H1 (cell line): ENCODE data around the gene C7orf57. TPM values are rescaled to one million over a fixed set of nuclear protein-coding genes. Genes with fewer than 3 reads are reported as not detected.

Source experiments
- CTCF ChIA-PET: fragments of 300-600 bp; sonication (Branson Sonifier 250); formaldehyde crosslinking; loops from one replicate; lab custom pipeline; 2021; ENCODE audit not compliant: partially characterized antibody; lab: Charles Lee
- POLR2A ChIA-PET: fragments of 300-600 bp; sonication (Branson Sonifier 250); formaldehyde crosslinking; loops from one replicate; lab custom pipeline; 2021; ENCODE audit warnings: inconsistent platforms; ENCODE audit not compliant: partially characterized antibody; lab: Charles Lee
- DNase-seq, 2 experiments: peaks; one replicate each; pipeline versions ENCODE4 v3.0.0 to v3.0.0-alpha.2; 2010 to 2022; ENCODE audit warnings: low spot score in 2 of 2, low read depth in 1 of 2, mixed read lengths in 1 of 2
- FAIRE-seq: peaks from 2 replicates; lab custom pipeline; 2011; peaks lifted over from hg19 to GRCh38; lab: Jason Lieb, UNC
- H2AFZ ChIP-seq: 2 replicates; pipeline ENCODE4 v1.8.1; 2012; ENCODE audit warnings: low read length, inconsistent platforms
- H2AK5ac ChIP-seq: 2 replicates; pipeline ENCODE4 v1.6.1; 2013; ENCODE audit warnings: low read depth, low read length
- H2BK120ac ChIP-seq: replicated peaks from 2 replicates; pipeline ENCODE3; 2013; ENCODE audit warnings: low read depth, low read length, inconsistent platforms
- H2BK12ac ChIP-seq: 2 replicates; pipeline ENCODE4 v1.6.1; 2013; ENCODE audit warnings: low read depth, low read length
- H2BK15ac ChIP-seq: 2 replicates; pipeline ENCODE4 v1.6.1; 2013; ENCODE audit warnings: low read length
- H2BK20ac ChIP-seq: 2 replicates; pipeline ENCODE4 v1.6.1; 2013; ENCODE audit warnings: low read length
- H2BK5ac ChIP-seq: 2 replicates; pipeline ENCODE4 v1.6.1; 2013; ENCODE audit warnings: low read depth, low read length
- H3K14ac ChIP-seq: 2 replicates; pipeline ENCODE4 v1.6.1; 2013; ENCODE audit warnings: inconsistent platforms; ENCODE audit not compliant: insufficient read length
- H3K18ac ChIP-seq: 2 replicates; pipeline ENCODE4 v1.6.1; 2013; ENCODE audit warnings: low read length; ENCODE audit errors: extremely low read depth
- H3K23ac ChIP-seq: 2 replicates; pipeline ENCODE4 v1.6.1; 2013; ENCODE audit warnings: inconsistent platforms; ENCODE audit not compliant: insufficient read length
- H3K23me2 ChIP-seq: 2 replicates; pipeline ENCODE4 v1.6.1; 2013; ENCODE audit warnings: low read depth, low read length
- H3K27ac ChIP-seq: 2 replicates; pipeline ENCODE4 v1.6.1; 2011; ENCODE audit warnings: low read depth, low read length, inconsistent platforms
- H3K27me3 ChIP-seq, 4 experiments: replicated peaks in 1 of 4; 1 replicate in 1 of 4; 2 replicates in 3 of 4; pipeline versions ENCODE4 v1.6.1 to v1.8.1; 2011 to 2013; ENCODE audit warnings: low read length in 3 of 4, mild to moderate bottlenecking in 3 of 4, inconsistent platforms in 2 of 4, mixed read lengths in 2 of 4, moderate library complexity in 1 of 4; ENCODE audit not compliant: control insufficient read depth in 3 of 4, insufficient read depth in 3 of 4; ENCODE audit errors: extremely low read depth in 1 of 4
- H3K36me3 ChIP-seq, 4 experiments: 2 replicates each; pipeline versions ENCODE4 v1.6.1 to v1.8.1; 2011 to 2013; ENCODE audit warnings: mild to moderate bottlenecking in 4 of 4, low read length in 3 of 4, moderate library complexity in 2 of 4, control low read depth in 1 of 4, inconsistent platforms in 1 of 4; ENCODE audit not compliant: insufficient read depth in 4 of 4, control insufficient read depth in 2 of 4
- H3K4ac ChIP-seq: replicated peaks from 2 replicates; pipeline ENCODE3; 2013; ENCODE audit warnings: low read length, low read depth, mixed read lengths, inconsistent platforms; ENCODE audit not compliant: insufficient read length
- H3K4me1 ChIP-seq, 4 experiments: replicated peaks in 1 of 4; 1 replicate in 1 of 4; 2 replicates in 3 of 4; pipeline versions ENCODE4 v1.6.1 to v1.8.1; 2011 to 2013; ENCODE audit warnings: low read length in 3 of 4, inconsistent platforms in 2 of 4, mixed read lengths in 1 of 4; ENCODE audit not compliant: insufficient read depth in 4 of 4, control insufficient read depth in 3 of 4
- H3K4me2 ChIP-seq, 2 experiments: 2 replicates each; pipeline versions ENCODE4 v1.6.1 to v1.8.1; 2011 to 2013; ENCODE audit warnings: low read depth in 2 of 2, low read length in 2 of 2, control low read depth in 1 of 2, inconsistent platforms in 1 of 2, mild to moderate bottlenecking in 1 of 2; ENCODE audit not compliant: insufficient read depth in 1 of 2
- H3K4me3 ChIP-seq, 4 experiments: fragments of 200-600, 300-600 bp in 1 of 4; sonication (generic), shearing (Covaris generic), sonication (Bioruptor Twin) in 1 of 4; 2 replicates each; pipeline versions ENCODE4 v1.5.1 to v1.8.1; 2011 to 2016; ENCODE audit warnings: low read length in 4 of 4, low read depth in 3 of 4, control low read depth in 2 of 4, inconsistent platforms in 2 of 4, mild to moderate bottlenecking in 2 of 4, mixed read lengths in 1 of 4, moderate library complexity in 1 of 4; ENCODE audit not compliant: insufficient read depth in 2 of 4; ENCODE audit errors: extremely low read depth in 1 of 4
- H3K56ac ChIP-seq: replicated peaks from 2 replicates; pipeline ENCODE3; 2013; ENCODE audit warnings: low read depth, mild to moderate bottlenecking, mixed read lengths, low read length, inconsistent platforms; ENCODE audit not compliant: insufficient read length
- H3K79me1 ChIP-seq: 2 replicates; pipeline ENCODE4 v1.6.1; 2013; ENCODE audit warnings: low read depth, low read length, control low read depth
- H3K79me2 ChIP-seq, 2 experiments: 2 replicates each; pipeline versions ENCODE4 v1.6.1 to v1.8.1; 2012 to 2013; ENCODE audit warnings: low read length in 2 of 2, mild to moderate bottlenecking in 2 of 2, inconsistent platforms in 1 of 2; ENCODE audit not compliant: insufficient read depth in 2 of 2, control insufficient read depth in 1 of 2
- H3K9ac ChIP-seq, 4 experiments: replicated peaks in 1 of 4; 1 replicate in 1 of 4; 2 replicates in 3 of 4; pipeline versions ENCODE4 v1.6.1 to v1.8.1; 2011 to 2013; ENCODE audit warnings: low read depth in 3 of 4, low read length in 3 of 4, control low read depth in 2 of 4, mild to moderate bottlenecking in 2 of 4, moderate library complexity in 2 of 4, inconsistent platforms in 1 of 4; ENCODE audit errors: extremely low read depth in 1 of 4
- H3K9me3 ChIP-seq, 2 experiments: 2 replicates each; pipeline versions ENCODE4 v1.6.1 to v1.8.1; 2012 to 2013; ENCODE audit warnings: mild to moderate bottlenecking in 2 of 2, moderate library complexity in 2 of 2, control low read depth in 1 of 2, inconsistent platforms in 1 of 2, low read depth in 1 of 2, low read length in 1 of 2, mixed read lengths in 1 of 2; ENCODE audit not compliant: insufficient read depth in 2 of 2
- H4K20me1 ChIP-seq, 2 experiments: replicated peaks in 1 of 2; 2 replicates each; pipeline versions ENCODE3 to v1.8.1; 2011 to 2013; ENCODE audit warnings: inconsistent platforms in 2 of 2, low read length in 2 of 2, mild to moderate bottlenecking in 1 of 2; ENCODE audit not compliant: insufficient read depth in 2 of 2, control insufficient read depth in 1 of 2
- H4K5ac ChIP-seq: 2 replicates; pipeline ENCODE4 v1.6.1; 2013; ENCODE audit warnings: low read length, low read depth, mixed read lengths, inconsistent platforms; ENCODE audit not compliant: insufficient read length
- H4K8ac ChIP-seq: 2 replicates; pipeline ENCODE4 v1.8.0; 2013; ENCODE audit warnings: mild to moderate bottlenecking, moderate library complexity, low read length, inconsistent platforms; ENCODE audit not compliant: insufficient read depth; ENCODE audit errors: extremely low read depth
- H4K91ac ChIP-seq: replicated peaks from 2 replicates; pipeline ENCODE3; 2013; ENCODE audit warnings: low read length, mixed read lengths, inconsistent platforms; ENCODE audit not compliant: insufficient read length
- CHD1 ChIP-seq: IDR thresholded peaks from 2 replicates; pipeline ENCODE4 v1.6.1; 2012; ENCODE audit warnings: low read depth, low read length, improper control_type of control experiment
- CTBP2 ChIP-seq: IDR thresholded peaks from 2 replicates; pipeline ENCODE4 v1.7.0; 2011; ENCODE audit warnings: borderline replicate concordance, mild to moderate bottlenecking, moderate library complexity, mixed read lengths, low read length; ENCODE audit not compliant: insufficient read depth, insufficient read length
- EGR1 ChIP-seq: IDR thresholded peaks from 2 replicates; pipeline ENCODE4 v1.6.1; 2011; ENCODE audit warnings: low read depth, low read length, borderline replicate concordance
- KDM4A ChIP-seq: IDR thresholded peaks from one replicate; pipeline ENCODE4 v1.7.1; 2012; ENCODE audit warnings: low read depth, mild to moderate bottlenecking, moderate library complexity, low read length, inconsistent platforms; ENCODE audit not compliant: severe bottlenecking
- RAD21 ChIP-seq, 2 experiments: IDR thresholded peaks in 1 of 2; conservative IDR thresholded peaks in 1 of 2; 2 replicates each; pipeline ENCODE4 v1.6.1; 2011; ENCODE audit warnings: low read depth in 2 of 2, low read length in 2 of 2, improper control_type of control experiment in 1 of 2, inconsistent platforms in 1 of 2, mild to moderate bottlenecking in 1 of 2, moderate library complexity in 1 of 2
- WGBS, 2 experiments: shearing (Covaris generic) in 1 of 2; methylation state at CpG; one replicate each; pipeline versions ENCODE4 v1.1.6 to v1.1.7; 2013 to 2015; ENCODE audit warnings: low lambda C conversion rate in 2 of 2, mixed read lengths in 2 of 2, inconsistent platforms in 1 of 2, low coverage in 1 of 2, missing lambda C conversion rate in 1 of 2; ENCODE audit not compliant: insufficient replicate concordance in 2 of 2, insufficient coverage in 1 of 2, insufficient read length in 1 of 2; ENCODE audit errors: extremely low coverage in 1 of 2, missing lambda C conversion rate in 1 of 2; 5-methylcytosine and 5-hydroxymethylcytosine counted together
- polyA plus RNA-seq, 7 experiments: library from polyadenylated mRNA; depleted of rRNA in 3 of 7; stranded (reverse) in 5 of 7; unstranded in 2 of 7; fragments of >200 nt in 5 of 7; fragments of 200-250 nt in 2 of 7; gene quantifications; 1 replicate in 5 of 7; 2 replicates in 1 of 7; 4 replicates in 1 of 7; pipeline versions ENCODE4 v1.2.1 to v1.2.3, GENCODE V29; 2011 to 2013; ENCODE audit warnings: missing spikeins in 2 of 7, mixed read lengths in 2 of 7
- total RNA-seq: library from RNA; stranded (reverse); fragmentation: NEBNext Ultra II Directional; extraction: Animal tissue kit (Norgen Biotek cat#: 25700); gene quantifications from 2 replicates; pipeline ENCODE4 v1.2.1, GENCODE V29; 2021
- TF ChIP-seq, protein P1 (sequence below): IDR thresholded peaks from 2 replicates; pipeline ENCODE4 v1.6.1; 2011; ENCODE audit warnings: low read length, improper control_type of control experiment
- TF ChIP-seq, protein P2 (sequence below): IDR thresholded peaks from 2 replicates; pipeline ENCODE4 v1.6.1; 2011; ENCODE audit warnings: low read depth, mild to moderate bottlenecking, low read length; ENCODE audit not compliant: insufficient read depth

Gene C7orf57
- total and polyA plus RNA-seq, 2 of the 8 experiments (the other 6 are each of a cell fraction or from before 2014, with no cell fraction given): 0.08 to 0.56 TPM

DNA sequence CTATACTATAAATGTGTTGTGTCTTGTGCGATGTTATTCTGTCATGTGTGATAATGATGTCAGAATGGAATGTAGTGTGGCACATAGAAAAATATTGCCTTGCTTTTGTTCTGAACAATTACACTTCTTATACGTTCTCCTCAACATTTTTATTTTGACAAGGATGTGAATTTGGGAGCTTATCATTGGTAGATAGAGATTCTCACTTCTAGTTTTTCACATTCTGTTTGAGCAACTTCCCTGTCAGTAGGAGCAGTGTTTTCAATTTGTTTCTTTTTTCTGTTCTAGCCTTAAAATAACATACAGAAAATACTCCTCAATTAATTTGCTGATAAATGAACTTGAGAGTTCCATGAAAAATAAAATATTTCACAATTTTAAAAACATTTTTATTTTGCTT lies 24.0 kb upstream of the C7orf57 start:
- 0 out of 2 replicates have a peak, but pooled peaks cover 2% of the 10 kb centered on the region for H3K23me2 ChIP-seq
- ChIA-PET CTCF (interaction anchor here (1.1 to 2.5 kb wide), 2 partner anchors 23 to 99 kb away, joined by 4 to 9 read pairs; no protein-coding TSS in a partner anchor), POLR2A (no interaction called here)
- no peak overlapping the region for H2BK5ac ChIP-seq
- no peaks in the 10 kb centered on the region for H3K79me2 ChIP-seq
- no peak overlapping the region for H3K18ac ChIP-seq
- no peak overlapping the region for H2AK5ac ChIP-seq
- H2BK20ac ChIP-seq: no peak overlapping the region
- no peak overlapping the region for H2BK120ac ChIP-seq
- no peak overlapping the region for H3K9ac ChIP-seq
- FAIRE-seq (no peak), DNase-seq (no peak)
- no peak overlapping the region for H4K5ac ChIP-seq
- no peak overlapping the region for H2BK15ac ChIP-seq
- H3K27ac ChIP-seq: no peak overlapping the region
- H2BK12ac ChIP-seq: no peak overlapping the region
- H3K9me3 ChIP-seq: no peaks in the 10 kb centered on the region
- H2AFZ ChIP-seq: no peak overlapping the region
- no peak overlapping the region for H4K91ac ChIP-seq
- no peak overlapping the region for H4K8ac ChIP-seq
- H3K27me3 ChIP-seq: peaks cover 0 to 3% (median 0%) of the 10 kb centered on the region in 4 experiments; a peak in 1 of 7 replicates
- no peak overlapping the region for H3K14ac ChIP-seq
- no peaks in the 10 kb centered on the region for H4K20me1 ChIP-seq
- no peak overlapping the region for H3K23ac ChIP-seq
- no peaks in the 10 kb centered on the region for H3K79me1 ChIP-seq
- H3K4me2 ChIP-seq: no peak overlapping the region
- no peak overlapping the region for H3K56ac ChIP-seq
- no peaks in the 10 kb centered on the region for H3K4me1 ChIP-seq
- TF ChIP-seq CHD1 (no peak), KDM4A (no peak), EGR1 (no peak), RAD21 (IDR thresholded peaks at IDR 0.05 in 1 of 2, conservative IDR thresholded peaks at IDR 0.05 in 1 of 2; ENCODE audit: low read depth in 2 of 2, low read length in 2 of 2) (no peak), CTBP2 (no peak)
- TF ChIP-seq, protein P1, sequence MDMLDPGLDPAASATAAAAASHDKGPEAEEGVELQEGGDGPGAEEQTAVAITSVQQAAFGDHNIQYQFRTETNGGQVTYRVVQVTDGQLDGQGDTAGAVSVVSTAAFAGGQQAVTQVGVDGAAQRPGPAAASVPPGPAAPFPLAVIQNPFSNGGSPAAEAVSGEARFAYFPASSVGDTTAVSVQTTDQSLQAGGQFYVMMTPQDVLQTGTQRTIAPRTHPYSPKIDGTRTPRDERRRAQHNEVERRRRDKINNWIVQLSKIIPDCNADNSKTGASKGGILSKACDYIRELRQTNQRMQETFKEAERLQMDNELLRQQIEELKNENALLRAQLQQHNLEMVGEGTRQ: no peak
- TF ChIP-seq, protein P2, sequence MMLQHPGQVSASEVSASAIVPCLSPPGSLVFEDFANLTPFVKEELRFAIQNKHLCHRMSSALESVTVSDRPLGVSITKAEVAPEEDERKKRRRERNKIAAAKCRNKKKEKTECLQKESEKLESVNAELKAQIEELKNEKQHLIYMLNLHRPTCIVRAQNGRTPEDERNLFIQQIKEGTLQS: no peak
- 88% methylated on average over 2 of the region's 2 CpGs; no CpG with 5 or more reads in 1 of the 2 experiments for WGBS, 2 experiments
- H3K36me3 ChIP-seq: no peaks in the 10 kb centered on the region
- no peak overlapping the region for H3K4ac ChIP-seq
- H3K4me3 ChIP-seq: no peak overlapping the region
